Femur (tissue), 1 donor: ENCODE measurements around the gene ARPC1A.
"Not testable (repeated sequence)": the region's sequence is repeated elsewhere in the genome, so short reads cannot be mapped to it uniquely, and the experiment has no call there.

Source experiments
- DNase-seq: peaks from one replicate; pipeline ENCODE4 v3.0.0-alpha.2; 2017

The ARPC1A gene

DNA sequence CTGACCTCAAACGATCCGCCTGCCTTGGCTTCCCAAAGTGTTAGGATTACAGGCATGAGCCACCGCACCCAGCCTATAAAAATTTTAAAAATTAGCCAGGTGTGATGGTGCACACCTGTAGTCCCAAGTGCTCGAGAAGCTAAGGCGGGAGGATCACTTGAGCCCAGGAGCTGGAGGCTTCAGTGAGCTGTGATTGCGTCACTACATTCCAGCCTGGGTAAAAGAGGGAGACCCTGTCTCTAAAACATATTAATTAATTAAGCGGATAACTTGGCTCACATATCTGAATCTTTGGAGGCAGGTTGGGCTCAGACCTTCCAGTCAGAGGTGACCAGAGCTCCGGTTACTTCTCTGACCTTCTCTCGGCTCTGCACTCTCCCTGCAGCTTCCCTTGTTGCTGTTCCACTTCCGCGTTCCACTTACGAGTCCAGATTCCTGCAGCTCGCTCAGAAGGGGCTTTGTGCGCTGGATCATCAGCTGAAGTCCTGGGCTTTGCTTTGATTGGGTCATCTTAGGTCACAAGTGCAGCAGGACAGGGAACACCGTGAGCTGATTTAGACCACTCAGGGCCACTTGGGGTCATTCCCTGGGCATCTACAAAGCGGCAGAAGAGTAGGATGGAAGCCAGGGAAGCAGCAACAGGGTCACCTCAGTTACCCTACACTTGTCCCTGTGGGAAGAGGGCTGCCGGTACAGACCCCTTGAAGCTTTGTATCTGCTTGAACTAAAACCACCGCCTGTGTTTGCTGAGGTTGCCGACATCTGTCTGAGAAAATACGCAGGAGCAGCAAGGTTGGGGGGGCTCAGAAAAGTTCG lies 46.8 kb downstream of the ARPC1A start:
- DNase-seq = no peak

DNA sequence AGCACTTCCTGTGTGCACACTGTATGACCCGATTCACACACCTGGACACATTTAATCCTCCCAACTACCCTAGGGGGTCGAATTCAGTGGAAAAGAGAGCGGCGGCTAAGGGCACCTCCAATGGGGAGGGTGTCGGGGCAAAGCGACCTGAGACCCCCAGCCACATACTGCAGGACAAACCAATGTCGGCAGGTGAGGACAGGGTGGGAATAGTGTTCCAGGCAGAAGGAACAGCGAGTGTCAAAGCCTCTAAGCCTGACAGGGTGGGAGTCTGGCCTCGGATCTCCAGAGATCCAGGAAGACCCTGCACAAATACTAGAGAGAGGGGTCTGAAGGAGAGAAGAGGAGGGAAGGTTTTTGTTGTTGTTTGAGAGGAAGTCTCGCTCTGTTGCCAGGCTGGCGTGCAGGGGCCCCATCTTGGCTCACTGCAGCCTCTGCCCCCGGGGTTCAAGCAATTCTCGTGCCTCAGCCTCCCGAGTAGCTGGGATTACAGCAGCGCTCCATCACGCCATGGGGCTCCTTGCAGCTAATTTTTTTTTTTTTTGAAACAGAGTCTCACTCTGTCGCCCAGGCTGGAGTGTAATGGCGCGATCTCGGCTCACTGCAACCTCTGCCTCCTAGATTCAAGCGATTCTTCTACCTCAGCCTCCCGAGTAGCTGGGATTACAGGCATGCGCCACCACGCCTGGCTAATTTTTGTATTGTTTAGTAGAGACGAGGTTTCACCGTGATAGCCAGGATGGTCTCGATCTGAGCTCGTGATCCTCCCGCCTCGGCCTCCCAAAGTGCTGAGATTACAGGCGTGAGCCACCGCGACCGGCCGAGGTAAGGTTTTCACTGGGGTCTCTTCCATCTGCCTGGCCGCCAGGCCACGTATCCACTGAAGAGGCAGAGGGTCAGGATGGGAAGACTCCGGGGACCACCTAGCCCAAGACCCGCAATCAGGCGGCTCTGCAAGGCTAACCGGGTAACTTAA lies 47.7 kb downstream of the ARPC1A start:
- no peak for DNase-seq

DNA sequence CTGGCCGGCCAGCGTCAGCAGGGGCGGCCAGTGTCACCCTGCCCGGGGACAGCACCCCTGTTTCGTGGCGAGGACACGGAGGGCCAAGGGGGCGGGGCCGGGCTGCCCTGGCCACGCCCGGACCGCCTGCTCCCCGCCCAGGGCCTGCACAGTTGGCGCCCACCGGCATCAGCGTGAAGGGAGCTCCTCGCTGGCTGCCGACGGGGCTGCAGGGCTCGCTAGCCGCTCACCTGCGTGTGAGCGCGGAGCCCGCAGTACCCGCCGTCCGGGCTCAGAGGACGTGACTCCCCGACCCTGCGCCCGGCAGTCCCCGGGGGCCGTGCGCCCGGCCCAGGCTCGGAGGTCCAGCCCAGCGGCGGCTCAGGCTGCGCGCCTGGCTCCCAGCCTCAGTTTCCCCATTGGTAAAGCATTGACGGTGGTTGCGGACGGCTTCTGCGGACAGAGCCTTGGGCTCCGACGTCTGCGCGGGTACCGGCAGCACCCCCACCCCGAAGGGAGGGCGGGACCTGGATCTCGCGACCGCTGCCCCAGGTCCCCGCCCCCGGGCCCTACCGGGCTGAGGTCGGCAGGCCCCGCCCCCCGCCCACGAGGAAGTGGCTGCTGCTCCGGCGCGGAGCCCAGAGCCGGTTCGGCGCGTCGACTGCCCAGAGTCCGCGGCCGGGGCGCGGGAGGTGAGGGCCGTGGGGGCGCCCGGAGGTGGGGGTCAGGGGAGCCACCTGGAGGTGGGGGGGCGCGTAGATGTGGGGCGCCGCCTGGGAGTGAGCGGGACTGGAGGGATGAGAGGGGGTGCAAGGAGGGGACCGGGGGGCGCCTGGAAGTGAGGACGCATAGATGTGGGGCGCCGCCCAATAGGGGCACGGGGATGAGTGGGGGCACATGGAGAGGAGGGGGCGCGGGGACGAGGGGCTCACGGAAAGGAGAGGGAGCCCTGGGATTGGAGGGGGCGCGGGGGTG lies 48.7 kb downstream of the ARPC1A start, which contains the start of gene ARPC1B:
Gene ARPC1B (plus strand): TSS at position 620 of the 954 bp plus-strand sequence. CDS start 10,985 bp downstream, outside the sequence.
- peak; percentile 87 for DNase-seq

DNA sequence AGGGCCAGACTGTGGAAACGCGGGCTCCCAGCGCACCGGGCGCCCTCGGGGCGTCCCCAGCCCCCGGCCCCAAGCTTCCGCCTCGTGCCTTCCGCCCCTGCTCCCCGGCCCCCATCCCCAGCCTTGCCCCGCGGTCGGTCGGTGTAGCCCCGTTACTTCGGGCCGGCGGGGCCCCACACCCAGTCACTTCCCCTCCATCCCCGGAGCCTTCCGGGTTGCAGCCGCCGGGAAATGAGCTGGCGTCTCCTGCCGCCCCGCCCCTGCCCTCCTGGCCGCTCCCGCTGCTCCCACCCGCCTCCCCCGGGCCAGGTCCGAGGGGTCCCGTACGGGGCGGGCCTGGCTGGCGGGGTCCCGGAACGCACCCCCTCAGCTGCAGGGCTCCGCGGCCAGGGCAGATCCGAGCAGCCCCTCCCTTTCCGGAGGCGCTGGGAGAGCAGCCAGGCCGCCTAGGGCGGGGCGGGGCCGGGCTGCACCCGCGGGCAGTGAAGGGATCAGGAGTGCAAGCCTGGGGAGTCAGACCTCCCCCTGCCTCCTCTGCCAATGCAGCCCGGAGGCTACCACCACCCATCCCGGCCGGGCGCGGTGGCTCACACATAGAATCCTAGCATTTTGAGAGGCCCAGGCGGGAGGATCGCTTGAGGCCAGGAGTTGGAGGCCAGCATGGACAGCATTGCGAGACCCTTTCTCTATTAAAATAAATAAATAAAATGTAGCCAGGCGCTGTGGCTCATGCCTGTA lies 49.5 kb downstream of the ARPC1A start:
- DNase-seq = peak; percentile 88

DNA sequence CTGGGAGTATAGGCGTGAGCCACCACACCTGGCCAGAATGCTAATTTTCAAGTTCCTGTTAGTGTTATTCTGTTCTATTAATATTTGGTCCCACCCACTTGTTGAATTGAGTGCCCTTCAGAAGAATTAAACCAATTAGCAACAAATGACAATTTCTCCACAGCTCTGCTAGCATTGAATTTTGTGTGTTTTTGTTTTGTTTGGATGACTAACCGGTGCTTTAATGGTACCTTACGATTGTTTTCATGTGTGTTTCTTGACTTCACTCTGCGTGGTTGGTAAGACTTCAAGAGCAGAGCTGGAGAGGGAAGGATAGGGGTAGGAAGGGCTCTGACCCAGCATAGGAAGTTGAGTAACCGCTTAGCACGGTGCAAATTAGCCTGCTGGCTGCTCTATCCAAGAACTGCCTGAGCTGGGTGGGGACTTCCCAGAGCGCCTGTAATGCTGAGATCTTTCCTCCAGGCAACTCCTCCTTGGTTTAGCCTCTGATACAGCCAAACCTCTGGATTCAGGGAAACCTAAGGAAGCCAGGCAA lies 53.4 kb downstream of the ARPC1A start:
- peak; percentile 86 for DNase-seq

DNA sequence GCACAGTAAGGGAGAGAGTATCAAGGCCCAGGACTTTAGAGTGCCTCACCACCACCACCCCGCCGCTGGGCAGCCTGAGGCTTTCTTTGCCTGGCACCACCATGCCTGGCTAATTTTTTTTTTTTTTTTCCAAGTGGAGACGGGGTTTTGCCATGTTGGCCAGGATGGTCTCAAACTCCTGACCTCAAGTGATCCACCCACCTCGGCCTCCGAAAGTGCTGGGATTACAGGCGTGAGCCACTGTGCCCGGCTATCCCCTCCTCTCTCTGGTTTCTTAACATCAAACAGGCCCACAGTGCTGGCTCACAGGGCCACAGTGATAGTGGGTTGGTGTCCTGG lies 54.0 kb downstream of the ARPC1A start:
- DNase-seq = not testable (repeated sequence)

DNA sequence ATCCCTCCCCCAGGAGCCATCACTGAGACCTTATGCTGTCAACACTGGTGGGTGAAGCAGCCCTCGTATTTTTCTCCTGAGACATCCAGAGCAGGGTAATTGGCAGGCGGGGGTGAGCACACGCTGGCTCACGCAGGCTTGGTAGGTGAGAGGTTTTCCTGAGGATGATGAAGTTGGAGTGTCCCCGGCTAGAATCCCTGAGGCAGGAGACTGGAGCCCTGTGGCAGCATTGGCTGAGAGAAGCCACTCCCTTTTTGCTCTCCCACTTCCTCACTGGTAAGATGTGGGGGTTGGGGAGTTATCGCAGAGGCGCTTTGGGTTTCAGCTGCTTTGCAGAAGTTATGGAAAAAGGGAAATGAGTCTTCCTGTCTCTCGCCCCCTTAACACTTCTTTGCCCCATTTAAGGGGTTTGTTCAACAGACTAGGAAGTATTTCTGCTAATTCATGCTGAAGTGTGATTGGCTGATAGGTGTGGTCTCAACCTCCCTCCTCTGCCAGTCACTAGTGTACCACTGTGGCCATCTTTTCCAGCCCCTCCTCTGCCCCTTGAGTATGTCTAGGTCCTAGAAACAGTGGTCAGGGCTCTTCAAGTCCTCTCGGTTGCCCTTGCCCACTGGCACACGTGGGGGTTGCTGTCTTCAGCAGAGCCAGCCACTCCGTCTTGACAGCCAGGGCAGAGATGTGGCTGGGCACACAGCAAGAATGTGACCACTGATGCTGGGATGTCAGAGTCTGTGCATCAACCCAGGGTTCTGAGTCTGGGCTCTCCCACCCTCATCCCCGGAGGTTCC lies 54.5 kb downstream of the ARPC1A start:
- peak; percentile 66 for DNase-seq

DNA sequence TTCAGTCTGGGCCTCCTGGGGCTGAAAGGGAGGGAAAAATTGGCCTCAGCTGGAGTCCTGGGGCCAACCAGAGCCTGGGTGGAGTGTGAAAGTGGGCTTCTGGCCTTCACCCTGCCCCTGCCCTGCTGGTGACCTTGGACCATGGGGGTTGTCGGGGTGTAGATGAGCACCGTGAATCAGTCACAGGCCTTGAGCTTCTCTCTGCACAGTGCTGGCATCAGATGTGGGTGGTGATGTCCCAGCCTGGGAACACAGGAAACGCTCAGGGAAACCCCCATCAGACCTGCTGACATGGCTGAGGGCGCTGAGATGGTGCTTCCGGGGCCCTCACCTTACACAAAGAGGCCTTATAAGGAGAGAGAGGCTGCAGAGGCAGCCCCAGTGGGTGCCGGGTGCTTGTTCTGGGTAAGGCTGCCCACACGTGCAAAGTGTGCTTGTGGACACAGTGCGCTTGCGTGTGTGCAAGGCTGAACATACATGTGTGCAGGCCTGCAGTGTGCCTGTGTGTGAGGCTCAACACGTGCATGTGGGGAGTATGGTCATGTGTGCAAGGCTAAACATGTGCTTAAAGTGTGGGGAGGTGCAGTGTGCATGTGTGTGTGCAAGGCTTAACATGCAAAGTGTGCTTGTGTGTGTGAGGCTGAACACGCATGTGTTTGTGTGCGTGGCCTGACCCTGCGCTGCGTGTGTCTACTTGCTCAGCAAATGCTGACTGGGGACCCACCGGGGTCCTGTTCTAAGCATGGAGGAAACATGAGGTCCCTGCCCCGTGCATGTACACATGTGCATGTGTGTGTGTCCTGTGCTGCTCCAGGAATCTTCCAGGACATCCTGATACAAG lies 55.3 kb downstream of the ARPC1A start:
- no peak for DNase-seq

DNA sequence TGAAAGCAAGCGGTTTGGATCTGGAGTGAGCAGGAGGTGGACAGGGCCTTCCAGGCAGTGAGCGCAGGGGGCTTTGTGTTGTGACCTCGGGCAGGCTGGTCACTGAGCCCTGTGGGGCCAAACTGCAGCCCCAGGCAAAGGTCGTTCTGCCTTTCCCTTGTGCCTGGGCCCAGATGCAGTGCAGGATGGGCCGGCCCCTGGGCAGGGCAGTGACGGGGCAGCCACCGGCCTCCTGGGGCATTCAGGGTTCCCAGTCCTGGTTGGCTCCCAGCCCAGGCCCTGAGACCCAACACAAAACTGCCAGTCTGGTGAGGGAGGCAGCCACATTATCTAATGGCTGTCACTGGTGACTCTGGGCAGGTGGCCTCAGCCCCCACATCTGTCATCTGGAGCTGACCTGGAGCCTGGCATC lies 56.0 kb downstream of the ARPC1A start:
- DNase-seq = no peak

DNA sequence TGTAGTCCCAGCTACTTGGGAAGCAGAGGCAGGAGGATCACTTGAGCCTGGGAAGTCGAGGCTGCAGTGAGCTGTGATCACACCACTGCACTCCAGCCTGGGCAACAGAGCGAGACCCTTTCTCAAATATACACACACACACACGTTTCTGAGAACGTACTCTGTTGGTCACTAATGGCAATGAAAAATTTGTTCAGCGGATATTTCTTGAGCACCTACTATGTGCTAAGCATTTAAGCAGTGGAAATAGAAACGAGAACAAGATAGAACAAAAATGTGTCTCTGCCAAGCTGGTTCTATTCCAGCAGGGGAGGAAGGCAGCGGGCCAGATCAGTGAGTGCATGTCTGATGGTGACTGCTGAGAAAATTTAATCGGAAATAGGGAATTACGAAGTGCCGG lies 57.5 kb downstream of the ARPC1A start:
- no peak for DNase-seq

DNA sequence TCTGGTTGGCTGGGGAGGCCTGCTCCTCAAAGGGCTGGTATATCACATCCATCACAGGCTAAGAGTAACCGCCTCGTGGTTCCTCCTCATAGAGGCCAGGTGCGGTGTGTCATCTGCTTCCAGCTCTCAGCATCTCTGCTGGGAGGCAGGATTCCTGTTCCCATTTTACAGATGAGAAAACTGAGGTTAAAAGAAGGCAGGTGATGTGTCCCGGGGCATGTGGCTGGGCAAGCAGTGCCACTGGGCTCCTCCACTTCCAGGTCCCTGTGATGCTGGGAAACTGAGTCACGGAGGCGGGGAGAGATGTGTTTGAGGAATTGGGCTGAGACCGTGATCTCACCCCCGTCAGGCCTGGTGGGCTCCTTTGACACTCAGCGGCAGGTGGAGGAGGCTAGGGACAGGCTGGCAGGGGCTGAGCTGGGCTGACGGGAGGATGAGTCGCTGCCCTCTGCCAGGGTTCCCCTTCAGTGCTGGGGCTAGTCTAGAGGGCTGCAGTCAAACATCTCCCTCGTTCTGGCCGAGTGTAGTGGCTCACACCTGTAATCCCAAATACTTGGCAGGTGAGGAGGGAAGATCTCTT lies 58.2 kb downstream of the ARPC1A start:
- DNase-seq = no peak

DNA sequence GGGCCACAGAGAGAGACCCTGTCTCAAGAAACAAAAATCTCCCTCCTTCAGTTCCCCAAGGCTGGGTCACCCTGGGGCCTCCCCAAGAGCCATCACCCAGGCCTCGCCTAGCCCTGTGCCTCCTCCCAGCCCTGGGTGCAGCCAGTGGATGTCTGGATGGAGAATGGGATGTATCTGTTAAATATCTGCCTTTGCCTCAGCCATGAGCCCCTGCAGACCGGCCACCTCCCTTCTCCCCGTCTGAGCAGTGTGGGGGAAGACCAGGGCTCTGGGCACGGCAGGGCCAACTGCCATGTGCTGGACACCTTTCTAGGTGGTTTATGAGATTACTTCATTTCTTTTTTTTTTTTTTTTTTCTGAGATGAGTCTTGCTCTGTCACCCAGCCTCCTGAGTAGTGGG lies 58.8 kb downstream of the ARPC1A start:
- no peak for DNase-seq

DNA sequence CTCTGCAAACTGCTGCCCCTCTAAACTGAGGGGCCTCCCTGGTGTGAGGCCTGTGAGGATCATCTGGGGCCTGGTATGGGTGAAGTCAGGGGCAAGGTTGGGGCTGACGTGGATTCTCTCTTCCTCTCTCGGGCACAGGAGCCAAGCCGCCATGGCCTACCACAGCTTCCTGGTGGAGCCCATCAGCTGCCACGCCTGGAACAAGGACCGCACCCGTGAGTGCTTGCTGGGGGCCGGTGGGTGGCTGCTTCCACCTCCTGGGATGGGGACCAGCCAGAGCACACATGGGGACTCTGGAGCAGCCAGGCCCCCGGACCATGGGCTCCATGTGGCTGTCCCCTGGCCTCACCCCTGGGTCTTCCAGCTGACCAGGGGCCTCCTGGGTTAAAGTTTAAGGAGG lies 59.9 kb downstream of the ARPC1A start:
- no peak for DNase-seq

DNA sequence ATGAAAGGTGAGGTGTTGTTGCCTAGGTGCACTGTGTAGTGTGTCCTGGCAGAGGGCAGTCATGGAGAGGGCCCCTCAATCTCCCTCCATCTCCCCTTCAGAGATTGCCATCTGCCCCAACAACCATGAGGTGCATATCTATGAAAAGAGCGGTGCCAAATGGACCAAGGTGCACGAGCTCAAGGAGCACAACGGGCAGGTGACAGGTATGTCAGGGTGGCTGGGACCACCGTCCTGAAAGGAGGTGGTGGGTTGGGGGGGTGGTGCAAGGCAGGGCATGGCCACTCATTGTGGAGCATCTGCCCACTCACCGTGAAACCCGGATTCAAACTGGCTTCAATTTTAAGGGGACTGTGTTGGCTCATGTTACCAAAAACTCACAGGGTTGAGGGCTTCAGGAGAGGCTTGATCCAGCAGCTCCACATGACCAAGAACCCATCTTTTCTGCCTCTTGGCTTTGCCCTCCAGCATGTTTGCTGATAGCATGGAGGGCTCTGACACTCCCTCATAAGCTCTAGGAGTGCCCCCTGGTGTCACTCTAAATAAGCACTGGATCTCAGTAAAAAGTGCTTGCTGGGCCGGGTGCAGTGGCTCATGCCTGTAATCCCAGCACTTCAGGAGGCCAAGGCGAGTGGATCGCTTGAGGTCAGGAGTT lies 61.0 kb downstream of the ARPC1A start:
- DNase-seq = no peak

DNA sequence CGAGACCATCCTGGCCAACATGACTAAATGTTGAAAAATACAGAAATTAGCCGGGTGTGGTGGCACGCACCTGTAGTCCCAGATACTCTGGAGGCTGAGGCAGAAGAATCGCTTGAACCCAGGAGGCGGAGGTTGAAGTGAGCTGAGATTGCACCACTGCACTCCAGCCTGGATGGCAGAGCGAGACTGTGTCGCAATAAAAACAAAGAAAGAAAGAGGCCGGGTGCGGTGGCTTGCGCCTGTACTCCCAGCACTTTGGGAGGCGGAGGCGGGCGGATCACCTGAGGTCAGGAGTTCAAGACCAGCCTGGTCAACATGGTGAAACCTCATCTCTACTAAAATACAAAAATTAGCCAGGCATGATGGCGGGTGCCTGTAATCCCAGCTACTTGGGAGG lies 61.5 kb downstream of the ARPC1A start:
- DNase-seq = not testable (repeated sequence)

DNA sequence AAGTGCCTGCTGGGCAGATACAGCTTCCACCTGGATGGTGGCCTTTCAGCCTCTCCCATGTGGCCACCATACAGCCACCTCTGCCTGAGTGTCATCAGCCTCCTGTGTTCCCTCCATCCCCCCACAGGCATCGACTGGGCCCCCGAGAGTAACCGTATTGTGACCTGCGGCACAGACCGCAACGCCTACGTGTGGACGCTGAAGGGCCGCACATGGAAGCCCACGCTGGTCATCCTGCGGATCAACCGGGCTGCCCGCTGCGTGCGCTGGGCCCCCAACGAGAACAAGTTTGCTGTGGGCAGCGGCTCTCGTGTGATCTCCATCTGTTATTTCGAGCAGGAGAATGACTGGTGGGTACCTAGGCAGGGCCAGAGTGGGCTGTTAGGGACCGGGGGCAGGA lies 62.2 kb downstream of the ARPC1A start:
- no peak for DNase-seq

DNA sequence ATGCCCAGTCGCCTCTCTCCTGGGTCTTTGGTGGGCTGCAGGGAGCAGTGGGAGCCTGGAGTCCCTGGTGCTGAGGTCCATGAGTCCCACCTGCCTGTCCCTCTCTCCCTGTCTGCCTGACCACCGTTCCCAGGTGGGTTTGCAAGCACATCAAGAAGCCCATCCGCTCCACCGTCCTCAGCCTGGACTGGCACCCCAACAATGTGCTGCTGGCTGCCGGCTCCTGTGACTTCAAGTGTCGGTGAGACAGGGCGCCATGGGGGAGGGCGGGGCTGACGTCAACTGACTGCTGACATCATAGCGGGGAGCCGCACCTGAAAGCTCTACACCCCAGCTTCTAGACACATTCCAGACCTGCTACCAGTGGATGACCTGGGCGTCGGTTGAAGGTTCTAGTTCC lies 64.1 kb downstream of the ARPC1A start:
- DNase-seq = no peak

DNA sequence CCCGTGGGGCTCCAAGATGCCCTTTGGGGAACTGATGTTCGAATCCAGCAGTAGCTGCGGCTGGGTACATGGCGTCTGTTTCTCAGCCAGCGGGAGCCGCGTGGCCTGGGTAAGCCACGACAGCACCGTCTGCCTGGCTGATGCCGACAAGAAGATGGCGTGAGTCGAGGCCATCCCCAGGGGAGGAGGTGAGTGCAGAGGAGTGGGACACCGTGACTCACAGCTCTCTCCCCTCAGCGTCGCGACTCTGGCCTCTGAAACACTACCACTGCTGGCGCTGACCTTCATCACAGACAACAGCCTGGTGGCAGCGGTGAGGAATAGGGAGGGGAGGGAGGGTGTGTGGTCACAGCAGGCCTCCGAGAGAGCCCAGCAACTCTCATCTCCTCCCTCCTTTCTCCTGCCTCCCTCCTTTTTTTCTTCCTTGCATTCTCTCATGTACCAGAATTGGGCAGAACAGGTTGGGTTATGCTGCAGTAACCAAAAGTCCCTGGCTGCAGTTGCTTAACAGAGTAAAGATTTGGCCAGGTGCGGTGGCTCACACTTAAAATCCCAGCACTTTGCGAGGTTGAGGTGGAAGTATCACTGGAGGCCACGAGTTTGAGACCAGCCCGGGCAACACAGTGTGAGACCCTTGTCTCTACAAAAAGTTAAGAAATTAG lies 65.4 kb downstream of the ARPC1A start:
- DNase-seq = no peak
